H9 (cell line): Measurements from ENCODE around the gene MCCC2. TPM values are rescaled to one million over a fixed set of nuclear protein-coding genes. Genes with fewer than 3 reads are reported as not detected.

Experiments used
- DNase-seq: peaks from one replicate; pipeline ENCODE4 v3.0.0-alpha.2; 2017
- H2AFZ ChIP-seq: one replicate; pipeline ENCODE4 v1.6.1; 2013; ENCODE audit warnings: mild to moderate bottlenecking, low read length, control low read depth, moderate library complexity
- H2AK5ac ChIP-seq: 2 replicates; pipeline ENCODE4 v1.6.1; 2013; ENCODE audit warnings: low read length, control low read depth, mixed read lengths; ENCODE audit not compliant: insufficient read length
- H2BK120ac ChIP-seq: one replicate; pipeline ENCODE4 v1.6.1; 2013; ENCODE audit warnings: low read depth, mild to moderate bottlenecking, low read length, control low read depth, inconsistent platforms; ENCODE audit not compliant: poor library complexity, severe bottlenecking
- H2BK12ac ChIP-seq: 2 replicates; pipeline ENCODE4 v1.6.1; 2013; ENCODE audit warnings: low read length, control low read depth, mixed read lengths, low read depth; ENCODE audit not compliant: insufficient read length
- H2BK15ac ChIP-seq: 2 replicates; pipeline ENCODE4 v1.6.1; 2013; ENCODE audit warnings: low read depth, low read length, control low read depth
- H2BK20ac ChIP-seq: one replicate; pipeline ENCODE4 v1.6.1; 2013; ENCODE audit warnings: low read depth, mild to moderate bottlenecking, low read length, control low read depth, inconsistent platforms; ENCODE audit not compliant: poor library complexity, severe bottlenecking
- H2BK5ac ChIP-seq: 2 replicates; pipeline ENCODE4 v1.6.1; 2013; ENCODE audit warnings: low read length, control low read depth, mixed read lengths; ENCODE audit not compliant: insufficient read length
- H3K14ac ChIP-seq: 2 replicates; pipeline ENCODE4 v1.6.1; 2013; ENCODE audit warnings: low read length, control low read depth; ENCODE audit not compliant: insufficient read depth
- H3K18ac ChIP-seq: 2 replicates; pipeline ENCODE4 v1.6.1; 2013; ENCODE audit warnings: low read depth, mild to moderate bottlenecking, mixed read lengths, low read length, control low read depth; ENCODE audit not compliant: insufficient read length
- H3K23ac ChIP-seq: 2 replicates; pipeline ENCODE4 v1.6.1; 2013; ENCODE audit warnings: low read length, control low read depth, mixed read lengths, low read depth; ENCODE audit not compliant: insufficient read length
- H3K23me2 ChIP-seq: 2 replicates; pipeline ENCODE4 v1.6.1; 2013; ENCODE audit warnings: low read depth, mild to moderate bottlenecking, mixed read lengths, low read length, control low read depth; ENCODE audit not compliant: insufficient read length, poor library complexity, severe bottlenecking
- H3K27ac ChIP-seq: 2 replicates; pipeline ENCODE4 v1.5.1; 2013; ENCODE audit warnings: low read length, control low read depth, mixed read lengths, low read depth; ENCODE audit not compliant: insufficient read length
- H3K27me3 ChIP-seq: 2 replicates; pipeline ENCODE4 v1.6.1; 2013; ENCODE audit warnings: low read length, control low read depth, inconsistent platforms; ENCODE audit not compliant: insufficient read depth
- H3K4ac ChIP-seq: 2 replicates; pipeline ENCODE4 v1.6.1; 2013; ENCODE audit warnings: low read depth, mild to moderate bottlenecking, control low read depth, inconsistent platforms, low read length, moderate library complexity
- H3K4me1 ChIP-seq: 2 replicates; pipeline ENCODE4 v1.6.1; 2013; ENCODE audit warnings: low read length, control low read depth, inconsistent platforms; ENCODE audit not compliant: insufficient read depth
- H3K4me2 ChIP-seq: 2 replicates; pipeline ENCODE4 v1.6.1; 2013; ENCODE audit warnings: low read length, control low read depth, mixed read lengths; ENCODE audit not compliant: insufficient read length, insufficient read depth
- H3K56ac ChIP-seq: 2 replicates; pipeline ENCODE4 v1.6.1; 2013; ENCODE audit warnings: low read depth, mild to moderate bottlenecking, mixed read lengths, low read length, control low read depth; ENCODE audit not compliant: insufficient read length
- H3K79me1 ChIP-seq: 2 replicates; pipeline ENCODE4 v1.6.1; 2013; ENCODE audit warnings: low read depth, mild to moderate bottlenecking, moderate library complexity, low read length, control low read depth, inconsistent platforms; ENCODE audit not compliant: insufficient read depth, poor library complexity, severe bottlenecking
- H3K79me2 ChIP-seq: 2 replicates; pipeline ENCODE4 v1.6.1; 2013; ENCODE audit warnings: low read length, control low read depth, inconsistent platforms; ENCODE audit not compliant: insufficient read depth
- H3K9ac ChIP-seq: 2 replicates; pipeline ENCODE4 v1.6.1; 2013; ENCODE audit warnings: low read length, control low read depth, mixed read lengths; ENCODE audit not compliant: insufficient read length; ENCODE audit errors: extremely low read depth
- H3K9me3 ChIP-seq: one replicate; pipeline ENCODE4 v1.6.1; 2013; ENCODE audit warnings: low read depth, low read length, inconsistent platforms; ENCODE audit not compliant: control insufficient read depth
- H3T11ph ChIP-seq: one replicate; pipeline ENCODE4 v1.6.1; 2013; ENCODE audit warnings: mild to moderate bottlenecking, low read length, control low read depth, inconsistent platforms
- H4K20me1 ChIP-seq: one replicate; pipeline ENCODE4 v1.6.1; 2013; ENCODE audit not compliant: control insufficient read depth, insufficient read length, insufficient read depth
- H4K5ac ChIP-seq: 2 replicates; pipeline ENCODE4 v1.6.1; 2013; ENCODE audit warnings: low read depth, mild to moderate bottlenecking, mixed read lengths, low read length, control low read depth; ENCODE audit not compliant: insufficient read length
- H4K8ac ChIP-seq: replicated peaks from 2 replicates; pipeline ENCODE4 v1.6.1; 2013; ENCODE audit warnings: low read length, control low read depth, mixed read lengths, low read depth; ENCODE audit not compliant: insufficient read length
- H4K91ac ChIP-seq: 2 replicates; pipeline ENCODE4 v1.6.1; 2013; ENCODE audit warnings: low read depth, mild to moderate bottlenecking, moderate library complexity, mixed read lengths, low read length, control low read depth; ENCODE audit not compliant: insufficient read length
- H3K27ac Mint-ChIP-seq, 3 experiments: 2 replicates in 2 of 3; 3 replicates in 1 of 3; pipeline ENCODE4 v1.8.0; 2020 to 2021; ENCODE audit warnings: mixed read lengths in 3 of 3, mild to moderate bottlenecking in 1 of 3, moderate library complexity in 1 of 3
- H3K27me3 Mint-ChIP-seq: 2 replicates; pipeline ENCODE4 v1.8.0; 2021; ENCODE audit warnings: low read depth, mild to moderate bottlenecking, moderate library complexity, mixed read lengths
- H3K36me3 Mint-ChIP-seq, 3 experiments: 2 replicates in 2 of 3; 3 replicates in 1 of 3; pipeline ENCODE4 v1.8.0; 2020 to 2021; ENCODE audit warnings: low read depth in 3 of 3, mixed read lengths in 3 of 3; ENCODE audit not compliant: insufficient read depth in 1 of 3
- H3K4me1 Mint-ChIP-seq, 2 experiments: 2 replicates each; pipeline ENCODE4 v1.8.0; 2020; ENCODE audit warnings: mixed read lengths in 2 of 2
- H3K4me3 Mint-ChIP-seq, 2 experiments: 2 replicates in 1 of 2; 3 replicates in 1 of 2; pipeline ENCODE4 v1.8.0; 2020 to 2021; ENCODE audit warnings: mild to moderate bottlenecking in 2 of 2, mixed read lengths in 2 of 2, moderate library complexity in 1 of 2
- H3K9me3 Mint-ChIP-seq, 2 experiments: 2 replicates in 1 of 2; 3 replicates in 1 of 2; pipeline ENCODE4 v1.8.0; 2020; ENCODE audit warnings: mild to moderate bottlenecking in 2 of 2, mixed read lengths in 2 of 2, moderate library complexity in 1 of 2
- WGBS: extraction: QIAGEN DNeasy Blood & Tissue Kit; methylation state at CpG from one replicate; pipeline ENCODE4 v1.1.7; 2013; ENCODE audit warnings: missing lambda C conversion rate, low lambda C conversion rate, mixed read lengths; ENCODE audit not compliant: insufficient read length; ENCODE audit errors: extremely low coverage; 5-methylcytosine and 5-hydroxymethylcytosine counted together
- total RNA-seq: library from RNA; stranded (reverse); gene quantifications from 2 replicates; pipeline ENCODE4 v1.2.1, GENCODE V29; 2021
- TF ChIP-seq, protein P1 (sequence below): fragments of 200-600 bp; sonication (generic); conservative IDR thresholded peaks from 3 replicates; pipeline ENCODE4 v1.8.0; 2021; ENCODE audit warnings: antibody characterized with exemption, mild to moderate bottlenecking

MCCC2 gene
- total RNA-seq, 1 experiment from 2014 or later, result 62.7 TPM

GRCh38 chr5:71621268-71621667 is 34.1 kb downstream of the MCCC2 start:
- no peak overlapping the region for H2BK5ac ChIP-seq
- Mint-ChIP-seq H3K4me3 (no peak overlapping the region), H3K4me1 (no peaks in the 10 kb centered on the region), H3K9me3 (no peaks in the 10 kb centered on the region), H3K36me3 (peaks cover 25 to 48% (median 36%) of the 10 kb centered on the region in 3 experiments; a peak in 6 of 7 replicates), H3K27me3 (no peaks in the 10 kb centered on the region), H3K27ac (no peak overlapping the region)
- no peak overlapping the region for H3K23ac ChIP-seq
- no peak overlapping the region for H3T11ph ChIP-seq
- H3K9ac ChIP-seq, result no peak overlapping the region
- no peak overlapping the region for H2AFZ ChIP-seq
- no peaks in the 10 kb centered on the region for H3K9me3 ChIP-seq
- TF ChIP-seq, protein P1, sequence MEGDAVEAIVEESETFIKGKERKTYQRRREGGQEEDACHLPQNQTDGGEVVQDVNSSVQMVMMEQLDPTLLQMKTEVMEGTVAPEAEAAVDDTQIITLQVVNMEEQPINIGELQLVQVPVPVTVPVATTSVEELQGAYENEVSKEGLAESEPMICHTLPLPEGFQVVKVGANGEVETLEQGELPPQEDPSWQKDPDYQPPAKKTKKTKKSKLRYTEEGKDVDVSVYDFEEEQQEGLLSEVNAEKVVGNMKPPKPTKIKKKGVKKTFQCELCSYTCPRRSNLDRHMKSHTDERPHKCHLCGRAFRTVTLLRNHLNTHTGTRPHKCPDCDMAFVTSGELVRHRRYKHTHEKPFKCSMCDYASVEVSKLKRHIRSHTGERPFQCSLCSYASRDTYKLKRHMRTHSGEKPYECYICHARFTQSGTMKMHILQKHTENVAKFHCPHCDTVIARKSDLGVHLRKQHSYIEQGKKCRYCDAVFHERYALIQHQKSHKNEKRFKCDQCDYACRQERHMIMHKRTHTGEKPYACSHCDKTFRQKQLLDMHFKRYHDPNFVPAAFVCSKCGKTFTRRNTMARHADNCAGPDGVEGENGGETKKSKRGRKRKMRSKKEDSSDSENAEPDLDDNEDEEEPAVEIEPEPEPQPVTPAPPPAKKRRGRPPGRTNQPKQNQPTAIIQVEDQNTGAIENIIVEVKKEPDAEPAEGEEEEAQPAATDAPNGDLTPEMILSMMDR, result no peak
- H4K20me1 ChIP-seq, result no peaks in the 10 kb centered on the region
- no peak overlapping the region for H2BK120ac ChIP-seq
- H4K5ac ChIP-seq, result no peak overlapping the region
- H3K23me2 ChIP-seq, result no peaks in the 10 kb centered on the region
- no CpG with 5 or more reads among the region's 3 CpGs for WGBS
- no peak overlapping the region for H2BK20ac ChIP-seq
- H2BK12ac ChIP-seq, result no peak overlapping the region
- no peak overlapping the region for H3K56ac ChIP-seq
- no peak overlapping the region for H3K4me2 ChIP-seq
- no peak overlapping the region for H2AK5ac ChIP-seq
- no peak overlapping the region for H4K8ac ChIP-seq
- H3K18ac ChIP-seq, result no peak overlapping the region
- no peak for DNase-seq
- no peak overlapping the region for H2BK15ac ChIP-seq
- H3K14ac ChIP-seq, result no peak overlapping the region
- H3K27me3 ChIP-seq, result no peaks in the 10 kb centered on the region
- no peak overlapping the region for H4K91ac ChIP-seq
- H3K79me2 ChIP-seq, result no peaks in the 10 kb centered on the region
- no peak overlapping the region for H3K27ac ChIP-seq
- no peak overlapping the region for H3K4ac ChIP-seq
- no peaks in the 10 kb centered on the region for H3K4me1 ChIP-seq
- peaks cover 3% of the 10 kb centered on the region for H3K79me1 ChIP-seq
